Upper lobe of left lung (tissue), 4 donors: ENCODE measurements around the gene TLR9.

ENCODE experiments used
- CTCF ChIP-seq, 6 experiments: fragments of 450-650 bp in 4 of 6; fragments of 200-600 bp in 2 of 6; sonication (generic) in 2 of 6; IDR thresholded peaks; one replicate each; pipeline ENCODE4 v1.5.1; 2016 to 2019; ENCODE audit warnings: antibody characterized with exemption in 6 of 6
- POLR2A ChIP-seq, 4 donors: fragments of 450-650 bp; IDR thresholded peaks; one replicate each; pipeline ENCODE4 v1.5.1; 2016 to 2017; ENCODE audit warnings: antibody characterized with exemption in 4 of 4, mild to moderate bottlenecking in 2 of 4

- TF ChIP-seq CTCF (IDR thresholded peaks at IDR 0.05) = peak; percentile 93 to 96 (median 95)
- no peak for TF ChIP-seq POLR2A (IDR thresholded peaks at IDR 0.05)
Observed at GRCh38 chr3:52231502-52232278, 6.2 kb upstream of the TLR9 start.
